IMR-90 (cell line): ENCODE measurements around the gene PTPRK. TPM values are rescaled to one million over a fixed set of nuclear protein-coding genes. Genes with fewer than 3 reads are reported as not detected.

Experiments used
- ATAC-seq: fragments of 200-7000 bp; cut with Tn5 transposase; 2 replicates; pipeline ENCODE4 v1.9.1; 2020; ENCODE audit warnings: low read depth, mild to moderate bottlenecking, moderate library complexity
- BruUV-seq: library from RNA; stranded (reverse); fragments of 400-500 nt; replicated peaks from 2 replicates; lab custom pipeline; 2021; lab: Mats Ljungman, UMichigan
- CTCF ChIA-PET: fragments of 300-600 bp; formaldehyde crosslinking; extraction: SDS; loops from one replicate; lab custom pipeline; 2021; ENCODE audit warnings: antibody characterized with exemption; lab: Yijun Ruan, JAX
- POLR2A ChIA-PET: fragments of 300-600 bp; sonication (Branson Sonifier 250); formaldehyde crosslinking; loops from one replicate; lab custom pipeline; 2022; ENCODE audit warnings: antibody characterized with exemption; ENCODE audit not compliant: unreplicated experiment; lab: Charles Lee
- DNase-seq: peaks from one replicate; pipeline ENCODE4 v3.0.0; 2013
- H2AFZ ChIP-seq: replicated peaks from 2 replicates; pipeline ENCODE3; 2013; ENCODE audit warnings: low read length, mild to moderate bottlenecking; ENCODE audit not compliant: poor library complexity
- H2AK5ac ChIP-seq: 2 replicates; pipeline ENCODE4 v1.6.1; 2013; ENCODE audit warnings: low read depth, low read length, inconsistent platforms
- H2AK9ac ChIP-seq: replicated peaks from 2 replicates; pipeline ENCODE3; 2013; ENCODE audit warnings: mild to moderate bottlenecking, low read depth, low read length, moderate library complexity; ENCODE audit not compliant: poor library complexity
- H2BK120ac ChIP-seq: 2 replicates; pipeline ENCODE4 v1.6.1; 2013; ENCODE audit warnings: low read depth, low read length, inconsistent platforms
- H2BK15ac ChIP-seq: 3 replicates; pipeline ENCODE4 v1.6.1; 2013; ENCODE audit warnings: low read depth, low read length, inconsistent platforms
- H2BK20ac ChIP-seq: 2 replicates; pipeline ENCODE4 v1.6.1; 2013; ENCODE audit warnings: low read depth, mild to moderate bottlenecking, inconsistent platforms, low read length, moderate library complexity
- H2BK5ac ChIP-seq: 2 replicates; pipeline ENCODE4 v1.6.1; 2013; ENCODE audit warnings: mild to moderate bottlenecking, low read depth, low read length, inconsistent platforms; ENCODE audit not compliant: poor library complexity, severe bottlenecking
- H3K14ac ChIP-seq: replicated peaks from 2 replicates; pipeline ENCODE4 v1.6.1; 2013; ENCODE audit warnings: low read depth, low read length, inconsistent platforms
- H3K18ac ChIP-seq: 2 replicates; pipeline ENCODE4 v1.6.1; 2013; ENCODE audit warnings: low read depth, low read length, control low read depth
- H3K23ac ChIP-seq: 2 replicates; pipeline ENCODE4 v1.6.1; 2013; ENCODE audit warnings: low read depth, low read length, inconsistent platforms
- H3K27ac ChIP-seq: 2 replicates; pipeline ENCODE4 v1.5.1; 2013; ENCODE audit warnings: mild to moderate bottlenecking, control low read depth, low read length; ENCODE audit not compliant: insufficient read depth
- H3K27me3 ChIP-seq: 2 replicates; pipeline ENCODE4 v1.6.1; 2013; ENCODE audit warnings: low read length; ENCODE audit not compliant: control insufficient read depth, insufficient read depth
- H3K36me3 ChIP-seq: 2 replicates; pipeline ENCODE4 v1.6.1; 2013; ENCODE audit warnings: low read length, mixed read lengths; ENCODE audit not compliant: control insufficient read depth, insufficient read depth
- H3K4ac ChIP-seq: 2 replicates; pipeline ENCODE4 v1.6.1; 2013; ENCODE audit warnings: low read depth, low read length, inconsistent platforms
- H3K4me1 ChIP-seq: 2 replicates; pipeline ENCODE4 v1.6.1; 2013; ENCODE audit warnings: low read length, mixed read lengths; ENCODE audit not compliant: control insufficient read depth, insufficient read depth
- H3K4me2 ChIP-seq: 2 replicates; pipeline ENCODE4 v1.6.1; 2013; ENCODE audit warnings: low read depth, mild to moderate bottlenecking, control low read depth, low read length, moderate library complexity
- H3K4me3 ChIP-seq: 2 replicates; pipeline ENCODE4 v1.5.1; 2013; ENCODE audit warnings: low read depth, mild to moderate bottlenecking, control low read depth, low read length, moderate library complexity; ENCODE audit not compliant: insufficient read depth
- H3K56ac ChIP-seq: 2 replicates; pipeline ENCODE4 v1.6.1; 2013; ENCODE audit warnings: low read length, inconsistent platforms; ENCODE audit not compliant: insufficient read depth; ENCODE audit errors: extremely low read depth
- H3K79me1 ChIP-seq, 2 experiments: 2 replicates each; pipeline ENCODE4 v1.6.1; 2013; ENCODE audit warnings: low read length in 2 of 2, inconsistent platforms in 1 of 2, low read depth in 1 of 2
- H3K9ac ChIP-seq: 2 replicates; pipeline ENCODE4 v1.6.1; 2013; ENCODE audit warnings: low read depth, low read length, control low read depth
- H3K9me1 ChIP-seq: 2 replicates; pipeline ENCODE4 v1.6.1; 2013; ENCODE audit warnings: low read length, inconsistent platforms; ENCODE audit not compliant: insufficient read depth
- H3K9me3 ChIP-seq: 2 replicates; pipeline ENCODE4 v1.6.1; 2013; ENCODE audit warnings: low read length; ENCODE audit not compliant: control insufficient read depth, insufficient read depth
- H4K20me1 ChIP-seq: 2 replicates; pipeline ENCODE4 v1.6.1; 2013; ENCODE audit warnings: low read length, inconsistent platforms; ENCODE audit not compliant: insufficient read depth
- H4K5ac ChIP-seq: 2 replicates; pipeline ENCODE4 v1.6.1; 2013; ENCODE audit warnings: mild to moderate bottlenecking, low read depth, low read length, control low read depth
- H4K8ac ChIP-seq, 2 experiments: 2 replicates each; pipeline ENCODE4 v1.6.1; 2013; ENCODE audit warnings: low read depth in 2 of 2, low read length in 2 of 2, control low read depth in 1 of 2, inconsistent platforms in 1 of 2
- H4K91ac ChIP-seq: 2 replicates; pipeline ENCODE4 v1.6.1; 2013; ENCODE audit warnings: low read depth, low read length, inconsistent platforms; ENCODE audit not compliant: insufficient read depth
- ELK1 ChIP-seq: fragments of 150-350 bp; IDR thresholded peaks from 2 replicates; pipeline ENCODE4 v1.6.1; 2016; ENCODE audit warnings: low read depth, mild to moderate bottlenecking, low read length, moderate library complexity, borderline replicate concordance
- WGBS, 2 experiments: methylation state at CpG; one replicate each; pipeline versions ENCODE4 v1.1.5 to v1.1.7; 2013; ENCODE audit warnings: missing lambda C conversion rate in 2 of 2; ENCODE audit not compliant: insufficient read length in 1 of 2; ENCODE audit errors: extremely low coverage in 2 of 2; 5-methylcytosine and 5-hydroxymethylcytosine counted together
- dilution Hi-C: fragments of 300-500 bp; cut with HindIII; formaldehyde crosslinking; loops from one replicate; pipeline ENCODE4 v1.14.3; 2018; ENCODE audit warnings: low sequenced_read_pairs; ENCODE audit not compliant: unreplicated experiment
- in situ Hi-C: fragments of 300-500 bp; cut with MboI; formaldehyde crosslinking; loops from 3 replicates; pipeline ENCODE4 v1.14.3; 2019; ENCODE audit warnings: low sequenced_read_pairs, inconsistent platforms, mixed read lengths
- intact Hi-C: fragments of 100-400 bp; cut with micrococcal nuclease; formaldehyde crosslinking; loops from 2 replicates; pipeline ENCODE4 v1.10.0; 2022
- polyA plus RNA-seq, 3 experiments: library from polyadenylated mRNA; depleted of rRNA; stranded (reverse); fragments of >200 nt; gene quantifications; 2 replicates each; pipeline ENCODE4 v1.2.3, GENCODE V29; 2012; ENCODE audit warnings: low replicate concordance in 1 of 3
- total RNA-seq: library from RNA; depleted of rRNA; stranded (reverse); fragments of >200 nt; gene quantifications from 2 replicates; pipeline ENCODE4 v1.2.3, GENCODE V29; 2012

Gene PTPRK
- total and polyA plus RNA-seq, 2 of the 4 experiments (the other 2 are of a cell fraction): 18.0 to 80.8 TPM

GRCh38 chr6:127952831-127953230, 567.6 kb downstream of the PTPRK start:
- H3K56ac ChIP-seq: no peak overlapping the region
- no peaks in the 10 kb centered on the region for H3K36me3 ChIP-seq
- H4K5ac ChIP-seq: no peak overlapping the region
- no peak overlapping the region for H3K14ac ChIP-seq
- H2AK9ac ChIP-seq: no peak overlapping the region
- H4K8ac ChIP-seq: no peak overlapping the region
- CTCF ChIA-PET: no interaction called here
- H2BK20ac ChIP-seq: no peak overlapping the region
- no peak overlapping the region for H4K91ac ChIP-seq
- ATAC-seq (no peak), DNase-seq (no peak)
- no peaks in the 10 kb centered on the region for H3K79me1 ChIP-seq
- H3K4me1 ChIP-seq: no peaks in the 10 kb centered on the region
- H3K27me3 ChIP-seq: no peaks in the 10 kb centered on the region; the same call in 1 of the 2 replicates
- no peak overlapping the region for H2AFZ ChIP-seq
- no peak overlapping the region for H3K4me2 ChIP-seq
- no peaks in the 10 kb centered on the region for H4K20me1 ChIP-seq
- intact Hi-C loops: no loop called here
- no peaks in the 10 kb centered on the region for H3K9me3 ChIP-seq
- POLR2A ChIA-PET: no interaction called here
- no peak overlapping the region for H3K23ac ChIP-seq
- H2AK5ac ChIP-seq: no peak overlapping the region
- in situ Hi-C loops: no loop called here
- H3K9ac ChIP-seq: no peak overlapping the region
- BruUV-seq: no TSS peak
- TF ChIP-seq ELK1: no peak
- H3K4ac ChIP-seq: no peak overlapping the region
- H3K18ac ChIP-seq: no peak overlapping the region
- H3K27ac ChIP-seq: no peak overlapping the region
- no peak overlapping the region for H2BK15ac ChIP-seq
- H2BK120ac ChIP-seq: no peak overlapping the region
- H2BK5ac ChIP-seq: no peak overlapping the region
- no peak overlapping the region for H3K4me3 ChIP-seq
- WGBS, 2 experiments: no CpG with 5 or more reads among the region's 4 CpGs
- H3K9me1 ChIP-seq: no peaks in the 10 kb centered on the region
- dilution Hi-C loops: no loop called here
